HT-29 (cell line): ENCODE data around the gene TMEM273. TPM values are rescaled to one million over a fixed set of nuclear protein-coding genes. Genes with fewer than 3 reads are reported as not detected.

Experiments
- DNase-seq: peaks from one replicate; pipeline ENCODE4 v3.0.0-alpha.2; 2015; ENCODE audit warnings: low spot score
- total RNA-seq: library from RNA; depleted of rRNA; stranded (reverse); fragments of >200 nt; shearing (Covaris generic); gene quantifications from 2 replicates; pipeline ENCODE4 v1.2.3, GENCODE V29; 2014

Gene TMEM273
- total RNA-seq, 1 experiment from 2014 or later = not detected

- DNase-seq = no peak
Observed at GRCh38 chr10:49140304-49141177, 47.6 kb downstream of the TMEM273 start.

- DNase-seq = no peak
Observed at GRCh38 chr10:49139846-49140195, 48.4 kb downstream of the TMEM273 start.

- DNase-seq = no peak
Observed at GRCh38 chr10:49139028-49139845, 49.0 kb downstream of the TMEM273 start.

DNA sequence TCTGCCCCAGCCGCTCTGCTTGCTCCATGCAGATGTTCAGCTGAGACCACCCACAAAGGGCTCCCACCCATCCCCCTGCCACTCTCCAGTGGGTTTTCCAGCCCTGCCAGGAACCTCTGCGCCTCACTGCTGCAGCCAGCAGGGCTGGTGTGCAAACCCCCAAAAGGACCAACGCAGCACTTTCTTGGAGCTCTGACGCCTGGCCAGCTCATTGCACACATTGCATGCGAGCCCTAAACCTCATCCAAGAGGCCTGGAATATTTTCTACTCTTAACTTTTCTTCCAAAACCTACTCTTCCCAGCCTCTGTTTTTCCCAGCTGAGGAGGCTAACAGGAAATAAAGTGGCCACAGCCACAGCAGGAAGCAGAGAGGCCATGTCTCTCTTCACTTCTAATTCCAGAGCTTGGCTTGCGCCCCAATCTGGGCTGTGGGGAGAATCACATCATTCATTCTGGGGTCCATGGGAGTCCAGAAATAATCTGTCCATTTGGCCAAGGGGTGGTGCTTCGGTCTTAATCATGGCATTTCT lies 49.8 kb downstream of the TMEM273 start:
- DNase-seq = no peak

- no peak for DNase-seq
Observed at GRCh38 chr10:49136525-49136924, 51.7 kb downstream of the TMEM273 start.

- no peak for DNase-seq
Observed at GRCh38 chr10:49135575-49136313, 52.4 kb downstream of the TMEM273 start.

DNA sequence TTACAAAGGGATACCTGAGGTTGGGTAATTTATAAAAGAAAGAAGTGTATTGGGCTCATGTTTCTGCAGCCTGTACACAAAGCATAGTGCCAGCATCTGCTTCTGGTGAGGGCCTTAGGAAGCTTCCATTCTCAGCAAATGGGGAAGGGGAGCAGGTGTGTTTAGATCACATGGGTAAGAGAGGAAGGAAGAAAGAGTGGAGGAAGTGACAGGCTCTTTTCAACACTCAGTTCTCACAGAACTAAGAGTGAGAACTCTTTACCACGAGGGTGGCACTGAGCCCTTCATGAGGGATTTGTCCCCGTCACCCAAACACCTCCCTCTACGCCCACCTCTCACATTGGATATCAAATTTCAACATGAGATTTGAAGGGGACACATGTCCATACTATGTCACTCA lies 53.9 kb downstream of the TMEM273 start:
- no peak for DNase-seq

GRCh38 chr10:49133706-49134248 lies 54.4 kb downstream of the TMEM273 start, which contains the start of gene FAM170B:
Gene FAM170B (minus strand): TSS chr10:49134021. CDS start chr10:49133918, 103 bp downstream.
- DNase-seq = no peak

DNA sequence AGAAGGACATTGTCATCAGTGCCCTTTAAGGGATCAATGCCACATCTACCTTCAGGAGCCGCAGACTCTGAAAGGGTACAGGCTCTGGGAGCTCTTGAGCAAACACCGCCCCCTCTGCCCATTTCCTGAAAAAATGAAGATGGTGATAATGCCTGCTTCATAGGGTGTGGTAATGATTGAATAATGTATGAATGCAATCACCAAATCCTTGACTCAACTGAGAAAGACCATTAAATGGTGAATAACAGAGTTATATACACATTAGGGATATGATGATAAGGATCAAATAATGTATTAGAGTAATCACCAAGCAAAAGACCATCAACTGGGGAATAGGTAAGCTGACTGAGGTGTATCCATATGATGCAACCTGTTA lies 55.8 kb downstream of the TMEM273 start:
- no peak for DNase-seq

DNA sequence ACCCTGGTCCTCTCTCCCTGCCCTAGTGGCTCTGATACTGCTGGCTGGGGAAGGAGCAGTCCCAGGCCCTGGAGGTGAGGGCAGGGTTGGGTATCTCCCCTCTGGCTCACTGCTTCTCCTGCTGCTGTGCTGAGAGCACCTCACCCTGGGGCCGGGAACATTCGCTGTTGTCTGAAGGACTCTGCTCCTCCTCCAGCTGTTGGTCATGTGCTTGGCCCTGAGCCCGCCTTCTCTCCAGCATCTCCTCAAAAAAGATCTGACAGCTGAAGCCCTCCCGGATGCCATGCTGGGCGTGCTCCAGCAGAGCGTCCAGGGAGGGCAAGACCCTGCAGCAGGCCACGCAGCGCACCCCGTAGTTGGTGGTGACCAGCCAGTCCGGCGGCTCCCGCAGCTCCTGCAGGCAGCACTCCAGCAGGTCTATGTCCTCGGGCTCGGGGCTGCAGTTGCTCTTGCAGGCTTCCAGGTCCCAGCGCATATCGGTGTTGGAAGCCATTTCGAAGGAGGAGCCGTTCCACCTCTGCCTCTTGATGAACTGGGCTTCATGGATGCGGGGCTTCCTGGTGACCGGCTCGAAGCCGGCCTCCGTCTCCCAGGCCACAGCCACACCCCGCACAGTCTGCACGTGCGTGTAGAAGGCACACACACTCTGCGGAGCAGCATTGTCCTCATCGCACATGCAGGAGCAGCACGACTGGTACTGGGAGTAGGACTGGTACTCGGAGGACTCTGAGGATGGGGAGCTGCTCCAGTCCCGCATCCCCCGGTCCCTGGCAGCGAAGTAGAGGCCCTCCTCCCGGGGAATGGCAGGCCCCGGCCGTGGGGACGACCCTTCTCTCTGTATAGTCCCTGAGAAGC lies 56.5 kb downstream of the TMEM273 start:
- DNase-seq = no peak

DNA sequence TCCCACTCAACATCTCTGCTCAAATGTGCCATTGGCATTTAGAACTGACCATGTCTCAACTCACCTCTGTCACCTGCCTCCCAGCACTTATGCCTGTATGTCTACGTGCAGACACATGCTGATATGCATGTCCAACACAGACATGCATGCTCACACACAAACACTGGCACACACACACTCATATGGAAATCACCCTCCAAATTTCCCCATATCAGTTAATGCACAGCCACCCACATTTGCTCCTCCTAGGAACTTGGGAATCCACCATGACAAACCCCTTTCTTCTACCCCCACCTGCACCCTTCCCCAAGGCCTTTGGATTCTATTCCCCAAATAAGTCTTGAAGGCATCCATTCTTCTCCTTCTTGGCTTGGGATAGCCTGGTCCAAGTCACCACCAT lies 58.8 kb downstream of the TMEM273 start:
- DNase-seq = no peak

- DNase-seq = no peak
Observed at GRCh38 chr10:49128854-49129253, 59.3 kb downstream of the TMEM273 start.

DNA sequence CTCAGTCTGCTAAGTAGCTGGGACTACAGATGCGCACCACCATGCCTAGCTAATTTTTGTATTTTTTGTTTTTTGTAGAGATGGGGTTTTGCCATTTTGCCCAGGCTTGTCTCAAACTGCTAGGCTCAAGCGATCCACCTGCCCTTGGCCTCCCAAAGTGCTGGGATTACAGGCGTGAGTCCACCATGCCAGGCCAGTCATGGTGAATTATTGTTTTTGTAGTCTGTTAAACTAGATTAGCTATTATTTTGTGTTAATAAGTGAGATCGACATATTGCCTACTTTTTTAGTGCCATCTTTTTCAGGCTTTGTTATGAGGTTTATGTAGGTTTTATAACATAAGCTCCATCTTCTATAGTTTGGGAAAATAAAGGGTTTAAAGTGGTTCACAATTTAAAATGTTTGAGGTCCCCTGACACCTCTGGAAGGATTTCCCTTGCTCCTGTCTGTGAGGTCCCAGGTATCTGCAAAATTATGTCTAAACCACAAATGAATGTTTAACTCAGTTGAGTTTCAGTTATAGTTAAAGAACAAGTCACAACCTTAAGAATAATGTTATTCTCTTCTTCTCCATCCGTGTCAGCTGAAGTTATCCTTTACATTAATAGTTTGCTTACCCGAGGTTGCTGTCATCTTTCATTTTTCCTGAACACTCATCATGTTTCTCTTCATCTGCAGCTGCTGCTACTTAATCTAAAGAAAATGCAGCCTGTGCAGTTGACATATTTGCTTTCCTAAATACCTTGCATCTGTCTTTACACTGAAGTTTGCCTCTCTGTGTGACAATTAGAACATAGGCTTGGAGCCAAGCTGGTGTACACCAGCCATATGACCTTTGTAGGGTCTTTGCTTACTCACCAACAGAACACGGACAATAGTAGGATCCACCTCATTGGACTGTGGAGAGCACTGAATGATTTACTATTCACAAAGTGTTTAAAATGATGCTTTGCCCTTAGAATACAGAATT lies 63.9 kb downstream of the TMEM273 start:
- no peak for DNase-seq

DNA sequence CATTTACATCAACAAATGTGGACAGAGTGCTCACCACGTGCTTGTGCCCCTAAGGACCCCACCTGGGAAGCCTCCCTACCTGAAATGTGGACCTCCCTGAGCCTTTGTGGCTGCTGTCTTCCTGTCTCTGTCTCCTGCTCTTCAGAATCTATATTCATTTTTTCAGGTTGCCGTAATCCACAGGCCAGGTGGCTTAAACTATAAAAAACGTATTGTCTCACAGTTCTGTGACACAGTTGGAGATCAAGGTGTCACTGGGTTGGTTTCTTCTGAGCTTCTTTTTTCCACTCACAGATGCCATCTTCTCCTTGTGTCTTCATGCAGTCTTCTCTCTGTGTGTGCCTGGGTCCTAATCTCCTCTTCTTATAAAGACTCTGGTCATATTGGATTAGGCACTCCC lies 67.3 kb downstream of the TMEM273 start:
- no peak for DNase-seq

GRCh38 chr10:49119746-49120145 lies 68.4 kb downstream of the TMEM273 start:
- no peak for DNase-seq

GRCh38 chr10:49118430-49119074 lies 69.6 kb downstream of the TMEM273 start:
- DNase-seq = no peak

DNA sequence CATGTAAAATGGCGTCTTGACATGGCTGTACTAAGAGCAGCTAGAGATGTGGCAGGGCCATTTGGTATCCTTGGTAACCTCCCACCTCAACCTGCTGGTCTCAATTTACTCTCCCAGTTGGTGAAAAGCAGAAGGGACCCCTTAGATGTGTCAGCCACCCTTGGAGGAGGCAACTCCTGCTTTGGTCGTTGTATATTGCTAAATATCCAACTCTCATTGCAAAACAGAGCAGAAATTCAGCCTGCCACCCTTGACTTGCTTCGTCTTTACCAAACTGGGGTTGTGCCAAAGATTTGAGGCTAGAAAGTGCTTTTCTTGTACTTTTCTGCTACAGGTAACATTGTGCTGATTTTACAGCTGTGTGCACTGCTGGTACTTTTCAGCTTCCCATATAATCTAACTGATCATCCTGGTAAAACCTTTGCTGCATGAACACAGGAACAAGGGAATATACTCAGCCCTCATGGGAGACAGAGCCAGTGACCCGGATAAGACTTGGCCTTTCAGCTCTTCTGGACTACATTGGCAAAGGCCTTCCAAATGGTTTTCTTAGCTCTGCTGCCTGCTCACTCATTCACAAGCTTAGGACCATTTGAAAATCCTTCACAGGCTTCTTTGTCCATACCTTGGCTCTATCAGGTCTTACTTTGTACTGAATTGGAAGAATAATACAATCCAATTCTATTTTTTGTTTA lies 70.7 kb downstream of the TMEM273 start:
- DNase-seq = no peak
